Muscle layer of colon (tissue), 2 donors: ENCODE data around the gene REELD1.

Experiments used
- H3K27ac ChIP-seq: one replicate; pipeline ENCODE4 v1.7.0; 2013; ENCODE audit warnings: low read depth, mild to moderate bottlenecking, low read length, moderate library complexity
- H3K27me3 ChIP-seq, 2 donors: one replicate each; pipeline ENCODE4 v1.7.0; 2013; ENCODE audit warnings: low read length in 2 of 2, mild to moderate bottlenecking in 2 of 2; ENCODE audit not compliant: insufficient read depth in 2 of 2, control insufficient read depth in 1 of 2
- H3K36me3 ChIP-seq: one replicate; pipeline ENCODE4 v1.7.0; 2013; ENCODE audit warnings: mild to moderate bottlenecking, low read length; ENCODE audit not compliant: insufficient read depth
- H3K4me1 ChIP-seq: one replicate; pipeline ENCODE4 v1.7.0; 2013; ENCODE audit warnings: mild to moderate bottlenecking, low read length; ENCODE audit not compliant: insufficient read depth
- H3K4me3 ChIP-seq, 2 donors: one replicate each; pipeline ENCODE4 v1.7.0; 2013; ENCODE audit warnings: low read length in 2 of 2, low read depth in 1 of 2, mild to moderate bottlenecking in 1 of 2, moderate library complexity in 1 of 2
- H3K9ac ChIP-seq: one replicate; pipeline ENCODE4 v1.7.0; 2013; ENCODE audit warnings: low read length
- H3K9me3 ChIP-seq: one replicate; pipeline ENCODE4 v1.7.0; 2013; ENCODE audit warnings: mild to moderate bottlenecking, low read length
- donor health status: abdominal sarcoma.
- donor health status: Adenocarcinoma of cecum.

The REELD1 gene

DNA sequence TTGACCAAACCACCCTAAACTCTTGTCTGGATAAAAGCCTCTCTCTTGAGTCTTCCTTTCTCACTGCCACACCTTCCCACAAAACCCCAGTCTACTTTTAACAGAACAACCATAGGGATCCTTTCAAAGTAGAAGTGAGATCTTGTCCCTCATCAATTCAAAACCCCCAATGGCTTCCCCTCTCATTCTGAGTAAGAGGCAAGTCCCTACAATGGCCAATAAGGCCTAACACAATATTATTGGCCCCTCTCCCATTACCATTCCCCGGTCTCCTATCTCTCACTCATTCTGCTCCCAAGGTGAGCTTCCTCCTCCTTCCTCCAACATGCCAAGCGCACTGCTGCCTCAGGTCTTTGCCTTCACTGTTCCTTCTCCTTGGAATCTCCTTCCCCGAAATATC, 57.1 kb downstream of the REELD1 start:
- Histone ChIP-seq H3K27ac (no peak overlapping the region), H3K4me3 (no peak overlapping the region), H3K4me1 (no peaks in the 10 kb centered on the region), H3K9me3 (no peaks in the 10 kb centered on the region), H3K27me3 (no peaks in the 10 kb centered on the region), H3K9ac (no peak overlapping the region), H3K36me3 (no peaks in the 10 kb centered on the region)

DNA sequence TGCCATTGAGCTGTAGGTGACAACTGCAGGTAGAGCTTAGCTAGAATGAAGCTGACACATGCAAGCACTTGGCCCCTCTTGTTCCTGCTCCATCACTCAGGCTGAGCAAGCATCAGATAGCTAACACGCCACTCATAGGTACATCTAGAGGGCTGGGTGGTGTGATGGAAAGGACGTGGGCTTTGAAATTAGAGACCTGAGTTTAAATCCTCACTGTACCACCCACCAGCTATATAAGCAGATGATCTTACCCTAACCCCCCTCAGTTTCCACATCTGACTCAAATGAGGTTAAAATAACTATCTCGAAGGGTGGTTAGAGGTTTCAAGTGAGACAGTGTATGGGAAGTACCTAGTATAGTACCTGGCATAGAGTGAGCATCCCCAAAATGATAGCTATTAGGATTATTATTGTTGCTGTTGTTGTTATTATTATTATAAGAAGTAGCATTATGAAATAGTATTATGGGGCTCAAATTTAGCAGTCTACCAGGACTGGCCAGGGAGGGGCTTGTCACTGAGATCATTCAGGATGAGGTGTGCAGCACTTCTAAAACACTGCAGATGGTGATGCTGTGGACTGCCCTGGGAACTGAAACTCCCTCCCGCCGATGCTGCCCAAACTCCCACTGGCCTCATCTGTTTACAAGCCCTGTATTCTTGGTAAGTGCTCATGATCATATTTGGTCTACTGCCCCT, 59.0 kb downstream of the REELD1 start:
- Histone ChIP-seq H3K4me1 (no peaks in the 10 kb centered on the region), H3K27ac (no peak overlapping the region), H3K4me3 (no peak overlapping the region), H3K9ac (no peak overlapping the region), H3K9me3 (no peaks in the 10 kb centered on the region), H3K36me3 (no peaks in the 10 kb centered on the region), H3K27me3 (no peaks in the 10 kb centered on the region)

DNA sequence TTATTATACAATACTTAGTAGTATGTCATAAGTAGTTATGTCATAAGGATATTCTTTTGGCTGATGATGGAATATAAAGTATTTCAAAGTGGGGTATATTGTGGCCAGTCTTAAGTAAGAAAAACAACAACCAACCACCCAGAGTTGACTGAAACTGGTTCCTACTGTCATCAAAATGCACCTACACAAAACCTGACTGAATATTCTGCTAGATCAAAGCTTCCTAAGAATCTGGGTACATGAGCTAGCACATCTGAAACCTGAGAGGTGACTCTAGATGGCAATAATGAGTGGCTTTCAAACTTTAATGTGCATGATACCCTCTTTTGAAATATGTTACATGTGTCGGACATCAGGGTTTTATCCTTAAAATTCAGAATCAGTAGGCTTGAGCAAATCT, 60.4 kb downstream of the REELD1 start:
- no peak overlapping the region for H3K4me3 ChIP-seq
- H3K27me3 ChIP-seq: no peaks in the 10 kb centered on the region
- no peaks in the 10 kb centered on the region for H3K36me3 ChIP-seq
- H3K9ac ChIP-seq: no peak overlapping the region
- H3K4me1 ChIP-seq: no peaks in the 10 kb centered on the region
- no peak overlapping the region for H3K27ac ChIP-seq
- no peaks in the 10 kb centered on the region for H3K9me3 ChIP-seq

DNA sequence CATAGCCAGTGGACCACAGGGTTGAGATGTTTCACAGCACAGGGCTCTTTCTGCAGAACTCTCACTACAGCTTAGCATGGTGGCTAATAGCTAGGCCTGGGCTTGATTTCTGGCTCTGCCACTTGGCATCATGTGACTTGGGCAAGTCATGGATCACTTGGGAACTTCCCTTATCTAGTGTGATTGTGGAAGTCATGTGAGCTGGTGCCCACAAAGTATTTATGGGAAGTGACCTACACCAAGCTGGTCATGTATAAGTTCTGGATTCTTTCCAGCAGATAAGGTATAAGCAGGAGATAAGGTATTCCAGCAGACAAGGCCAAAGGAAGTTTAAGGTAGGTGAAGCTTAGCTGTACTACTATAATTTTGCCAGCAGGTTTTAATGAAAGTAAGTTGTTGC, 61.0 kb downstream of the REELD1 start:
- Histone ChIP-seq H3K4me1 (no peaks in the 10 kb centered on the region), H3K9me3 (no peaks in the 10 kb centered on the region), H3K27ac (no peak overlapping the region), H3K9ac (no peak overlapping the region), H3K27me3 (no peaks in the 10 kb centered on the region), H3K36me3 (no peaks in the 10 kb centered on the region), H3K4me3 (no peak overlapping the region)

DNA sequence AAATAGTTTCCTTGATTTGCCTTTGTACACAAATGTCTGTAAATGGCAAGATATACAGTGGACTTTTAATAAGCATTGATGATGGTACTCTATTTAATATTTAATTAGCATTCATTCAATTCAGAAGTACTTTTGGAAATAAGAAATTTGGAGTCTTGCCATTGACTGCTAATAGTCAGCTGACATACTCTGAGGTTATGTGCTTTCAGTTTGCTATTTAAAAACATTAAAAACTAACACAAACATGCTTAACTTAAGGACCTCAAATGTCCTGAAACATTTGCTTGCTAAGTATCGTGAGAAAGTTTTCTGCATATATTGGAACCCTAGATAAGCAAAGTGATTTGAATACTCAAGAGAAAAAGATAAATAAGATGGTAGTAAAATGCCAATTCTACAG, 64.6 kb downstream of the REELD1 start:
- H3K27me3 ChIP-seq: no peaks in the 10 kb centered on the region
- no peaks in the 10 kb centered on the region for H3K36me3 ChIP-seq
- H3K9ac ChIP-seq: no peak overlapping the region
- no peak overlapping the region for H3K27ac ChIP-seq
- H3K9me3 ChIP-seq: no peaks in the 10 kb centered on the region
- no peak overlapping the region for H3K4me3 ChIP-seq
- H3K4me1 ChIP-seq: no peaks in the 10 kb centered on the region
